Measurements from ENCODE around the gene HMG20B. TPM values are rescaled to one million over a fixed set of nuclear protein-coding genes. Genes with fewer than 3 reads are reported as not detected.
A peak's percentile ranks its signal among the peaks of the same experiment; 100 is the strongest.
"Not testable (repeated sequence)": the region's sequence is repeated elsewhere in the genome, so short reads cannot be mapped to it uniquely, and the experiment has no call there.

The HMG20B gene
- total and polyA plus RNA-seq, 4 donors: 66.3 to 175 (median 67.8) TPM

- Histone ChIP-seq H3K27me3 (ENCODE audit: control insufficient read depth in 1 of 2, insufficient read depth in 2 of 2, low read length in 1 of 2) (no peaks in the 10 kb centered on the region), H3K4me1 (ENCODE audit: control insufficient read depth in 1 of 2, insufficient read depth in 2 of 2, low read length in 2 of 2) (no peaks in the 10 kb centered on the region), H3K36me3 (ENCODE audit: control insufficient read depth in 1 of 2, insufficient read depth in 2 of 2, low read length in 1 of 2) (no peaks in the 10 kb centered on the region), H3K4me3 (ENCODE audit: low read length in 2 of 2) (peak within 1 kb of the TSS; percentile 83 to 91), H3K27ac (ENCODE audit: low read depth in 1 of 2, low read length in 2 of 2) (no peak within 1 kb of the TSS), H3K9me3 (ENCODE audit: control insufficient read depth, low read length) (no peaks in the 10 kb centered on the region)
- intact Hi-C loops (cut with DNase I): loop anchor here in 1 of 2 donors (1.0 kb wide), 1 partner anchor 15 kb away; the partner anchor contains the start of gene HMG20B
- peak; percentile 97 to 98 for DNase-seq
- ATAC-seq (ENCODE audit: low FRiP score): peak; percentile 99
- 1% methylated on average over 49 to 81 of the region's 81 CpGs for WGBS, 2 donors
Observed at GRCh38 chr19:3557461-3558248, 15.1 kb upstream of the HMG20B start, which contains the start of gene MFSD12. MFSD12 (minus strand) TSS chr19:3557586; CDS start chr19:3557403, 183 bp downstream.

- intact Hi-C loops (cut with DNase I): no loop called here
- ATAC-seq (ENCODE audit: low FRiP score) (no peak), DNase-seq (no peak)
- WGBS, 2 donors: 82 to 89% methylated on average over 17 of the region's 17 CpGs
- Histone ChIP-seq H3K36me3 (ENCODE audit: control insufficient read depth in 1 of 2, insufficient read depth in 2 of 2, low read length in 1 of 2) (no peaks in the 10 kb centered on the region), H3K27ac (ENCODE audit: low read depth in 1 of 2, low read length in 2 of 2) (no peak overlapping the region), H3K4me3 (ENCODE audit: low read length in 2 of 2) (no peak overlapping the region), H3K27me3 (ENCODE audit: control insufficient read depth in 1 of 2, insufficient read depth in 2 of 2, low read length in 1 of 2) (no peaks in the 10 kb centered on the region), H3K9me3 (ENCODE audit: control insufficient read depth, low read length) (no peaks in the 10 kb centered on the region), H3K4me1 (ENCODE audit: control insufficient read depth in 1 of 2, insufficient read depth in 2 of 2, low read length in 2 of 2) (no peaks in the 10 kb centered on the region)
Observed at GRCh38 chr19:3563709-3564524, 8.8 kb upstream of the HMG20B start.

GRCh38 chr19:3565139-3565538 lies 7.6 kb upstream of the HMG20B start:
- no peaks in the 10 kb centered on the region for H3K4me1 ChIP-seq (ENCODE audit: control insufficient read depth in 1 of 2, insufficient read depth in 2 of 2, low read length in 2 of 2)
- no peak overlapping the region for H3K27ac ChIP-seq (ENCODE audit: low read depth in 1 of 2, low read length in 2 of 2)
- no peaks in the 10 kb centered on the region for H3K9me3 ChIP-seq (ENCODE audit: control insufficient read depth, low read length)
- no peaks in the 10 kb centered on the region for H3K36me3 ChIP-seq (ENCODE audit: control insufficient read depth in 1 of 2, insufficient read depth in 2 of 2, low read length in 1 of 2)
- no peaks in the 10 kb centered on the region for H3K27me3 ChIP-seq (ENCODE audit: control insufficient read depth in 1 of 2, insufficient read depth in 2 of 2, low read length in 1 of 2)
- intact Hi-C loops (cut with DNase I): no loop called here
- no peak for DNase-seq
- H3K4me3 ChIP-seq (ENCODE audit: low read length in 2 of 2): no peak overlapping the region
- no peak for ATAC-seq (ENCODE audit: low FRiP score)
- WGBS, 2 donors: 73 to 85% methylated on average over 19 of the region's 19 CpGs

GRCh38 chr19:3570042-3570441 lies 2.7 kb upstream of the HMG20B start:
- H3K27me3 ChIP-seq (ENCODE audit: control insufficient read depth in 1 of 2, insufficient read depth in 2 of 2, low read length in 1 of 2); H3K9me3 ChIP-seq (ENCODE audit: control insufficient read depth, low read length); H3K36me3 ChIP-seq (ENCODE audit: control insufficient read depth in 1 of 2, insufficient read depth in 2 of 2, low read length in 1 of 2); ATAC-seq (ENCODE audit: low FRiP score); H3K4me1 ChIP-seq (ENCODE audit: control insufficient read depth in 1 of 2, insufficient read depth in 2 of 2, low read length in 2 of 2); H3K27ac ChIP-seq (ENCODE audit: low read depth in 1 of 2, low read length in 2 of 2); H3K4me3 ChIP-seq (ENCODE audit: low read length in 2 of 2); DNase-seq: not testable (repeated sequence)
- intact Hi-C loops (cut with DNase I): loop anchor here in 1 of 2 donors (5.0 kb wide), 1 partner anchor 37 kb away; the partner anchor contains the start of gene TBXA2R
- WGBS, 2 donors: 82 to 83% methylated on average over 11 of the region's 11 CpGs

GRCh38 chr19:3570606-3571011 lies 2.1 kb upstream of the HMG20B start:
- WGBS, 2 donors: 80 to 86% methylated on average over 7 of the region's 7 CpGs
- no peak for ATAC-seq (ENCODE audit: low FRiP score)
- no peak overlapping the region for H3K27ac ChIP-seq (ENCODE audit: low read depth in 1 of 2, low read length in 2 of 2)

GRCh38 chr19:3572132-3572854 lies 451 bp upstream of the HMG20B start:
- ATAC-seq (ENCODE audit: low FRiP score): peak; percentile 98
- Histone ChIP-seq H3K27me3 (ENCODE audit: control insufficient read depth in 1 of 2, insufficient read depth in 2 of 2, low read length in 1 of 2) (no peaks in the 10 kb centered on the region), H3K9me3 (ENCODE audit: control insufficient read depth, low read length) (no peaks in the 10 kb centered on the region), H3K36me3 (ENCODE audit: control insufficient read depth in 1 of 2, insufficient read depth in 2 of 2, low read length in 1 of 2) (no peaks in the 10 kb centered on the region), H3K4me3 (ENCODE audit: low read length in 2 of 2) (peak overlapping the region in 1 of 2 donors; percentile 19), H3K4me1 (ENCODE audit: control insufficient read depth in 1 of 2, insufficient read depth in 2 of 2, low read length in 2 of 2) (no peaks in the 10 kb centered on the region), H3K27ac (ENCODE audit: low read depth in 1 of 2, low read length in 2 of 2) (no peak overlapping the region)
- intact Hi-C loops (cut with DNase I): loop anchor here in 1 of 2 donors (1.0 to 5.0 kb wide), 2 partner anchors 15 to 35 kb away; partner anchors contain the start of genes MFSD12 and TBXA2R
- WGBS, 2 donors: 1 to 2% methylated on average over 45 to 48 of the region's 48 CpGs
- peak; percentile 100 for DNase-seq

More at GRCh38 chr19:3570606-3571011, 2.1 kb upstream of the HMG20B start:
- no peaks in the 10 kb centered on the region for H3K9me3 ChIP-seq (ENCODE audit: control insufficient read depth, low read length)
- intact Hi-C loops (cut with DNase I): loop anchor here in 1 of 2 donors (5.0 kb wide), 1 partner anchor 37 kb away; the partner anchor contains the start of gene TBXA2R
- no peaks in the 10 kb centered on the region for H3K27me3 ChIP-seq (ENCODE audit: control insufficient read depth in 1 of 2, insufficient read depth in 2 of 2, low read length in 1 of 2)
- no peak overlapping the region for H3K4me3 ChIP-seq (ENCODE audit: low read length in 2 of 2)
- no peaks in the 10 kb centered on the region for H3K36me3 ChIP-seq (ENCODE audit: control insufficient read depth in 1 of 2, insufficient read depth in 2 of 2, low read length in 1 of 2)
- H3K4me1 ChIP-seq (ENCODE audit: control insufficient read depth in 1 of 2, insufficient read depth in 2 of 2, low read length in 2 of 2): no peaks in the 10 kb centered on the region
- no peak for DNase-seq

GRCh38 chr19:3573162-3573857 lies 566 bp downstream of the HMG20B start:
- Histone ChIP-seq H3K27me3 (ENCODE audit: control insufficient read depth in 1 of 2, insufficient read depth in 2 of 2, low read length in 1 of 2) (no peaks in the 10 kb centered on the region), H3K9me3 (ENCODE audit: control insufficient read depth, low read length) (no peaks in the 10 kb centered on the region), H3K4me1 (ENCODE audit: control insufficient read depth in 1 of 2, insufficient read depth in 2 of 2, low read length in 2 of 2) (no peaks in the 10 kb centered on the region), H3K27ac (ENCODE audit: low read depth in 1 of 2, low read length in 2 of 2) (peak overlapping the region in 1 of 2 donors; percentile 32), H3K4me3 (ENCODE audit: low read length in 2 of 2) (peak overlapping the region; percentile 74 to 94), H3K36me3 (ENCODE audit: control insufficient read depth in 1 of 2, insufficient read depth in 2 of 2, low read length in 1 of 2) (no peaks in the 10 kb centered on the region)
- intact Hi-C loops (cut with DNase I): loop anchor here in 1 of 2 donors (5.0 kb wide), 1 partner anchor 34 kb away; the partner anchor contains the start of gene TBXA2R
- ATAC-seq (ENCODE audit: low FRiP score): peak; percentile 20
- DNase-seq: peak; percentile 65 to 83
- WGBS, 2 donors: 1 to 2% methylated on average over 42 to 60 of the region's 60 CpGs
